Endothelial cell of umbilical vein (primary cell): ENCODE measurements around the gene COX7A2.

Experiments used
- CTCF ChIP-seq, 2 donors: IDR thresholded peaks; 1 replicate in 1 of 2; 2 replicates in 1 of 2; pipeline ENCODE4 v1.5.1; 2011; ENCODE audit warnings: low read length in 2 of 2, mild to moderate bottlenecking in 2 of 2, moderate library complexity in 2 of 2, control low read depth in 1 of 2, inconsistent platforms in 1 of 2, low read depth in 1 of 2; ENCODE audit not compliant: insufficient read depth in 1 of 2; ENCODE audit errors: extremely low read depth in 1 of 2
- EZH2 ChIP-seq: IDR thresholded peaks from 2 replicates; pipeline ENCODE4 v1.6.1; 2012; ENCODE audit warnings: borderline replicate concordance, low read depth, mild to moderate bottlenecking, moderate library complexity, low read length, inconsistent platforms; ENCODE audit not compliant: severe bottlenecking
- FOS ChIP-seq: IDR thresholded peaks from 2 replicates; pipeline ENCODE4 v1.6.1; 2011; ENCODE audit warnings: mild to moderate bottlenecking, low read length, moderate library complexity, borderline replicate concordance; ENCODE audit not compliant: insufficient read depth
- MAX ChIP-seq: IDR thresholded peaks from 2 replicates; pipeline ENCODE4 v1.6.1; 2011; ENCODE audit not compliant: insufficient read depth, insufficient read length
- POLR2A ChIP-seq: IDR thresholded peaks from 2 replicates; pipeline ENCODE4 v1.6.1; 2012; ENCODE audit warnings: low read depth, mild to moderate bottlenecking, control low read depth, low read length
- POLR2AphosphoS5 ChIP-seq: IDR thresholded peaks from 2 replicates; pipeline ENCODE4 v1.6.1; 2012; ENCODE audit warnings: low read depth, mild to moderate bottlenecking, control low read depth, low read length, moderate library complexity; ENCODE audit not compliant: insufficient read depth

- TF ChIP-seq POLR2AphosphoS5 (no peak), MAX (no peak), CTCF (IDR thresholded peaks at IDR 0.05; ENCODE audit: extremely low read depth in 1 of 2, insufficient read depth in 1 of 2, low read depth in 1 of 2, low read length in 2 of 2) (no peak), EZH2 (no peak), POLR2A (no peak), FOS (no peak)
These were observed 44.4 kb upstream of the COX7A2 start for GRCh38 chr6:75288023-75288422.
